GM21360 (cell line): ENCODE results near the gene CWC27.

ENCODE experiments used
- ATAC-seq: cut with Tn5 transposase; IDR thresholded peaks from one replicate; pipeline ENCODE4 v1.9.1; 2021; ENCODE audit warnings: mild to moderate bottlenecking, moderate library complexity; ENCODE audit not compliant: unreplicated experiment

Gene CWC27

DNA sequence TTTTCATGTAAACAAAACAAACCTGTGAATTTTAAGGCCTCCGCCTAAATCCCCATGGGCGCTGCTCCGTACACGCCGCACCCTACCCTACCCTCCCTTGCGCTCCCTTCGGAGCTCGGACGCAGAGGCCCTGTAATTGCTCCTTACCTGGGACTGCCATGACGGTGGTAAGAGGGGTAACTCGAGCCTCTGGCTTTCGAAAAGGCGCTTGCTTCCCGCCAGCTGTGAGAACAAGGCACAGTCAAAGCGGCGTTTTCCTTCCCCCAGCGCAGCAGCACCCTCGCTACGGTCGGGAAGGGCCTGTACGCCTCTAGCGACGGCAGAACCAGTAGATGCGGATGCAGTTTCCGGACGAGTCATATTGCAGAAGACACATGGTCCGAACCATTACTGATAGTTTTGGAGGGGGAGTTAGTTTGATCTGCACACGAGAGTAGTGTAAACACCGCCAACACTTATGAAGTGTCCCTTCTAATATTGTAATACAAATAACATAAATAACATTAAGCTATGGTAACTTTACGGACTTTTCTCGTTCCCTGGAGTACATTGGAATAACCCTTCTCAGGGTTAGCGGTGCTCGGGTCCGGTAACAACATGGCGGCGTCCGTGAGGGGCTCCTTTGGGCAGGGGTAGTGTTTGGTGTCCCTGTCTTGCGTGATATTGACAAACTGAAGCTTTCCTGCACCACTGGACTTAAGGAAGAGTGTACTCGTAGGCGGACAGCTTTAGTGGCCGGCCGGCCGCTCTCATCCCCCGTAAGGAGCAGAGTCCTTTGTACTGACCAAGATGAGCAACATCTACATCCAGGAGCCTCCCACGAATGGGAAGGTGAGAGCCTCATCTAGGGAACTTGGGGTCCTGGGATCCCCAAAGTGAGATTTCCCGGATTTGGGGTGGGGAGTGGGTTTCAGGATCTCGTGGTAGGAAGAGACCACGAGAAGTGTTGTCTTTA lies at the start of gene CWC27, which contains the start of gene SREK1IP1:
TSS of gene CWC27 (plus strand) at position 573 of the 955 bp plus-strand sequence. CDS start at position 790, 217 bp downstream.
TSS of gene SREK1IP1 (minus strand) at position 334 of the 955 bp plus-strand sequence. CDS start at position 160, 174 bp downstream.
- ATAC-seq: peak; percentile 95

GRCh38 chr5:64722588-64722987 lies 46.1 kb upstream of the CWC27 start:
- ATAC-seq: no peak

DNA sequence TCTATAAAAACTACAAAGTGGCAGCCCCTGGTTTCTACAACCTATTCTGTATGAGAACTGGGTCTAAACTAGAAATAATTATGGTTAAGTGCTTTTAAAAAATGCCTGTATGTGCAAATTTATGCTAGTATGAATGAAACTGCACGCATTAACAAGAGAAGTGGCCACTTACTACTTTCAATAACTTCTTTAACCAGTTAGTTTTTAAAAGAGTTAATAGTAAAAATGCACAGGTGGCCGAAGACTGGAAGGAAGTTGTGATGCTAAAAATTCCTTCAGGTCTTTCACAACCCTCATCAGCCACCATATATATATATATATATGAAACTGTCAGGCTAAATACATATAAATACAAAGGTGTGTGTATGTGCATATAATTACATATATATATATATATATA lies 41.6 kb upstream of the CWC27 start:
- no peak for ATAC-seq

- no peak for ATAC-seq
These were observed 26.3 kb upstream of the CWC27 start for GRCh38 chr5:64742411-64742810.

DNA sequence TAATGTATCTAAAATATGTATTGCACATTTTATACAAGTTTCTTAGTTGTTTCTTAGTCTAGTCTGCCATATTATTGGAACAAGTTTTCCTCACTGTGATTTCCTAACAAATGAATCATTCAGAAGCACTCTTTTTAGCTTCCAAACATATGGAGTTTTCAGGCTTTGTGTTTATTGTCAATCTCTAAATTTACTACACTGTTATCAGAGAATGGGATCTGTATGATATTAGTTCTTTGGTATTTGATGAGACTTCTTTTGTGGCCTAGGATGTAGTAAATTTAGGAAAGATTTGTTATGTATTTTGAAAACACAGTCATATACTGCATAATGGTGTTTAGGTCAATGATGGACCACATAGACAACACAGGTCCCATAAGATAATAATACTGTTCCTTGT lies 25.9 kb upstream of the CWC27 start:
- ATAC-seq: no peak

DNA sequence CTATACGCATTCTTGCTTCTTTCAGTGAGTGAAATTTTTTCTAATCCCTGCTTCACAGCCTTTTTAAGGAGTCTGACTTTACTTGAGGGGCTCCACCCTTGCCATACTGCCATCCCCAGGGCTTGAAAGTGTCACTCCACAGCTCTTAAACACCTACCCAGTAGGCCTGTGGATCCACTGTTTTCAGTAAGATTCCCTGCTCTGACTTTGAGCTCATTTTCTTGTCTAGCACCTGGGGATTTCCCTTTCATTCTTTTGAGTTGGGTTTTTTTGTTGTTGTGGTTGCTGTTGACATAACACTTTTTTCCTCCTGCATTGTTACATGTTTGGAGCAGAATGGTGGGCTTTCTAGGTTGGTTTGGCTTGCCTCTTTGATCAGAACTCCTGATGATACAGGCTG lies 23.8 kb upstream of the CWC27 start:
- ATAC-seq: no peak

DNA sequence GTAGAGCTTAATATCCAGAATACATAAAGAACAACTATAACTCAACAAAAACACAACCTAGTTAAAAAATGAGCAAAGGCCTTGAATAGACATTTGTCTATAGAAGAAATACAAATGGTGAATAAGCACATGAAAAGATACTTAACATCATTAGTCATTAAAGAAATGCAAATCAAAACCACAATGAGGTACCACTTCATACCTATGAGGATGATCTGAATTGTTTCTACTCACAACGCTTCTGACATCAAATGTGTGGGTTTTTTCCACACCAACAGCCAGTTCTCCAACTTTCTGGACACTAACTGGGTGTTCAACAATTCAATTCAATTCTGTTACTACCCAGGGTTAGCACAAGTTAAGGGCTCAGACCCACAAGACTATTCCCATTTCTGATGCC lies 22.3 kb upstream of the CWC27 start:
- no peak for ATAC-seq

DNA sequence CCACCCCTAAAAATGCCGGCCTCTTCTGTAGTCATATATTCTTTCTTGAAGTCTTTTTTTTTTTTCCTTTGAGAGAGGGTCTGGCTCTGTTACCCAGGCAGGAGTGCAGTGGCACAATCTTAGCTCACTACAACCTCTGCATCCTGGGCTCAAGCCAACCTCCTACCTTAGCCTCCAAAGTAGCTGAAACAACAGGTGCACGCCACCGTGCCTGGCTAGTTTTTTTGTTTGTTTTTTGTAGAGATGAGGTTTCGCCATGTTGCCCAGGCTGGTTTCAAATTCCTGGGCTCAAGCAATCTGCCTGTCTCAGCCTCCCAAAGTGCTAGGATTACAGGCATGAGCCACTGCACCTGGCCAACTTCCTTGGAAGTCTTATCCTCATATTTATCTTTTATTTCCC lies 19.3 kb upstream of the CWC27 start:
- ATAC-seq: no peak

DNA sequence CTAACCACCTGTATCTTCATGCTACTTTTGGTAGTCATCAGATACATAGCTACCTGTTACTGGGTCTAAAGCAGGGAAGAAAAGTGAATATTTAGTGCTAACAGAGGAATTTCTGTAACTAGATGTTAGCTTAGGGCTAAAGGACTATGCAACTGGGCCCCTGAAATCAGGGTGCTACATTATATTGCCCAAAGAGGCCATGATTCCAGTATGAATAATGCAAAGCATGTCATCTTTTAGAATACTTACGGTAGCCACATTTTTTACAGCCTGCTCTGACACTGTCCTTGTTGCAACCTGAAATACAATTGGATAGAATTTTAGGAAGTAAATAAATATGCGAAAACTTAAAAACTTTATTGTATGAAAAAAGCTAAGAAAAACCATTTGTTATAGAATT lies 14.7 kb upstream of the CWC27 start:
- no peak for ATAC-seq

DNA sequence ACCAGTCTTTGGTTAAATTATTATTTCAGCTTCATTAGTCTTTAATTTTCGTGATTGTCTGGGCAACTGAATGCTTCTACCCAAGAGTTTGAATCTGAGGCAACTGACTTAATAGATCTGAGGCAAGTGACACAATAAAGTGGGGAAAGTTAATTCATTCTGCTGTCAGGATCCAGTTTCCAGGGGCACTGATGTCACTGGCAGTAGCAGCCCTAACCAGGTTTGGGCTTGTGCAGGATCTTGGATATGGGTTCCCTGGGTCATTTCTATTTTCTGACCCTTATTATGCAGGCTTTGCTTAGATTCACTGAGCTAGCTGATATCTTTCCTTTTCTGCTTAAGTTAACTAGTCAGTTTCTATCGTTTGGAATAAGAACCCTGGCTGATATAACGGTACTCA lies 9.8 kb upstream of the CWC27 start:
- no peak for ATAC-seq

- ATAC-seq: no peak
These were observed 8.6 kb upstream of the CWC27 start for GRCh38 chr5:64759960-64760660.

- ATAC-seq: no peak
These were observed 4.7 kb upstream of the CWC27 start for GRCh38 chr5:64763948-64764503.

DNA sequence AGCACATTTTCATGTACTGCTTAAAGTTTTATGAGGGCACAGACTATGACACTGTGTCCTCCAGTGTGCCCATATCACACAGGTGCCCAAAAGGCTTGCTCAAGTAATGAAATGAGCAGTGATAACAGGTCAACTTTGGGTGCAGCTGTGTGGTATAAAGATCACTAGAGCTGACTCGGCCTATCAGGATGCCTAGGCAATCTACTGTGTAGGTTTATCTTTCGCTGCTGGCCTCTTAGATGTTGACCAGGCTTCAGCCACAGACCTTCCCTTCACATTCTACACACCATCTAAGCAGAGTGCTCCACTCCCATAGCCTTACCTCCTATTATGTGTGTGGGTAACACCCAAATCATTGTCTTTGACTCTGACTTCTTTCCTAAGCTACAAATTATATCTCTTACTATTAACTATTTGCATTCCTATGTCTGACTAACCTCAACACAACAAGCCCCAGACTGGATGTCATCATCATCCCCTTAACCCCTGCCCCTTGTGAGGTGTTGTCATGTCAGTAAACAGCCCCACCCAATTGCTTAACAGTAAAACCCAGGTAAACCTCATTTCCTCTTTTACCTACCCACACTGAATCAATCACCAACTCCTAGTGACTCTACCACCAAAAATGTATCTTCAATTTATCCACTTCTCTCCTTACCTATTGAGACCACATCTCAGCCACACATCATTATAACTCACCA lies 2.8 kb upstream of the CWC27 start:
- no peak for ATAC-seq

DNA sequence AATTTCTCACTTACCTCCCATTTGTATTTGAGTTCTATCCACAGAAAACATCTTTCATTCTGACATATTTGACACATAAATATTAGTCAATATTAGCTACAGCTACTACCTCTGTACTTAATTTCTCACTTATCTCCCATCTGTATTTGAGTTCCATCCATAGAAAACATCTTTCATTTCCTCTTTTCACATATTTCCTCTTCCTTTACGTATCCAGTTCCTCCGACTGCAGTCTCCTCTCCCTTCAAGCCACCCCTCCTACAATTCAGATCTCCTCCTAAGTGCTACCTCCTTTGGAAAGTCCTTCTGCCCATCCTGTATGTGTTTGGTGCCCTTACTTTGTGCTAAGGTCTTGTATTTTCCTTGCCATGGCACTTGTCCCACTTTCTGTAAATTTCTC lies 1.8 kb upstream of the CWC27 start:
- no peak for ATAC-seq

DNA sequence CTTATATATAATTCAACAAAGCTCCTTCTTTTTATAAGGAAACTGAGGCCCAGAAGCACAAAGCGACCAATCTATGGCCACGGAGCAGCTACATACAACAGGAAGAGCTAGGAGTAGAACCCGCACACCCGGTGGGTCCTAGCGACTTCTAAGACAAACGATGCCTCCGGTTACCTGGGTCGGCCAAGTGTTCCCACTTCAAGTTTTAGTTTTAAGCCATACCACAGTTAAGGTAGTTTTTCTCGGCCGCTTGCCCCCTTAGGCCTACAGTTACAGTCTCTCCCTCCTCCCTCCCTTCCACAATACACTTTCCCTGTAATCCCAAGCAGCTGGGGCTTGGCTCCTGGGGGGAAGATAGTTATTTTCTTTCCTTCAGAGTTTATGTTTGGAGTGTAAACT lies 772 bp upstream of the CWC27 start:
- ATAC-seq: peak; percentile 4

DNA sequence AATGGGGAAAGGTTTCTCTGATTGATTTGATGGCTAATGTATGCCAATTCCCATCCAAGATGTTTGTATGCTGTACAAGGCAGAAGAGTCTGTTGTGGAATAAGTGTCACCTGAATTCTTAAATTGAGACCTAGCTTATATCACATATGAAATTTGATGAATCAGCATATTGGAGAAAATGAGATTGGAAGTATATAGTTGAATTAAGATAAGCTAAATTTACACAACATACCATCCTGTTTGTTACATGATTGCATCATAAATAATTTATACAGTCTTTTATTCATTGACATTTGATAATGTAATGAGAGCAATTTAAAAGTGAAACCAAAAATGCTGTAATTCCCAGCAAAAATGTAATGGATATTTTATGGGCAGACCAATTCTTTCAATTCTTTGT lies 1.1 kb downstream of the CWC27 start:
- ATAC-seq: no peak

- ATAC-seq: no peak
These were observed 3.0 kb downstream of the CWC27 start for GRCh38 chr5:64771736-64772135.

DNA sequence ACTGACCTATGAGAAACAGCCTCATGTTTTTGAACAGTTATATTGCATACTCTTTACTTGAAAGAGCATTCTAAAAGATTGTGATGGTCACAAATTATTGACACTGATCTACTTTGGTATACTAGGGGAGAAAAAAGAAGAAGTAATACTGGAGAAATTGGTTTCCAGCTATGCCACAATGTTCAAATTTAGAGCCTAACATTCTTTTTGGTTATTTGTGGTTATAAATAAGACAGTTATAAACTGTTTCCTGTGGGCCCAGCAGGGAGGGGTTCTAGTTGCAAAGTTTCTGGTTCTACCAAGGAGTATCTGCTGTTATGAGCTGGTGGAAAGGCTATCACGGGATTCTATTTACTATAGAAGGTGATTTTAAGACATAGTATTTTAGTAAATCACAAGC lies 4.8 kb downstream of the CWC27 start:
- ATAC-seq: peak; percentile 55

GRCh38 chr5:64775291-64775690 lies 6.6 kb downstream of the CWC27 start:
- no peak for ATAC-seq

DNA sequence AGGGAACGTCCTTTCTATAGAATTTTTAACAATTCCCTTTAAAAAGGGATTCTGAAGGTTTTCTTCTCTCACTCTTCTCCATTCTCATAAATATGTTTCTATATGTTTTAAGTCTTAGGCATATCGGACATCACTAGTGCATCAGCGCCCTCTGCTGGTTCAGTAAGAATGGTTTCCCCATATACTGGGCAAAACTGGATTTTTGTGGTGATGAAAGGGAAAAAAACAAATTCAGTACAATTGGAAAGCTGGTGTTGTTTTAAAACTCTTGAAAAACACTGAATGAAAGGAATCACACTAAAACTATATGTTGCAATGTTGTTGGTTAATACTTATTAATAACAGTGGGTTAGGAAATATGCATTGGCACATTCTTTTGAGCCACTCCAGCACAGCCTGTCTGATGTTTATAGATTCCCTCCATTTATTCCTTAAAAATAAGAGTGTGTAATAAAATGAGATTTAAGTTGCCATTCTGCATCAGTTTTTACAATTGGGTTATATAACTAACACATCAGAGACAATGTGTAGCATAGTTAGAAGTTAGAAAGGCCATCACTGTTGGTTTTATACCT lies 15.8 kb downstream of the CWC27 start:
- peak; percentile 88 for ATAC-seq

DNA sequence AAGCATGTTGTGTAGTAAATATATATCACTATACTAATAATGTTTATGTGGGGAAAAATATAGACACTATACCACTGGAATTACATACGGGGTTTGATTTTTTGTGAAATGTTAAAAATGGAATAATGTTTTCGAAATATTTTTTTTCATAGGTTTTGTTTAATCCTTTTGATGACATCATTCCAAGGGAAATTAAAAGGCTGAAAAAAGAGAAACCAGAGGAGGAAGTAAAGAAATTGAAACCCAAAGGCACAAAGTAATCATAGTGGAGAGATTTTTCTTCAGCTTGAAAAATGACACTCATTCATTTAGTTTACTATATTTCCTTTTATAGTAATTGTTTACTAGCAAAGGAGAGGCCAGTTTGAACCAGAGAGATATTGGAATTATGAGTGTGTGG lies 17.6 kb downstream of the CWC27 start:
- no peak for ATAC-seq
